ENCODE measurements around the gene MAF. TPM values are rescaled to one million over a fixed set of nuclear protein-coding genes. Genes with fewer than 3 reads are reported as not detected.

Gene MAF
- total RNA-seq, 4 donors from 2014 or later: 45.3 to 55.7 (median 46.8) TPM

GRCh38 chr16:79639576-79640311 is 39.2 kb upstream of the MAF start:
- no peak for TF ChIP-seq CTCF (IDR thresholded peaks at IDR 0.05; ENCODE audit: low read depth)

GRCh38 chr16:79638386-79638785 is 37.8 kb upstream of the MAF start:
- no peak for TF ChIP-seq CTCF (IDR thresholded peaks at IDR 0.05; ENCODE audit: low read depth)

GRCh38 chr16:79635488-79635887 is 35.0 kb upstream of the MAF start:
- TF ChIP-seq CTCF (IDR thresholded peaks at IDR 0.05; ENCODE audit: low read depth): no peak

- TF ChIP-seq CTCF (IDR thresholded peaks at IDR 0.05; ENCODE audit: low read depth): no peak
These were observed 33.8 kb upstream of the MAF start for GRCh38 chr16:79634298-79634697.

GRCh38 chr16:79632289-79632688 is 31.8 kb upstream of the MAF start:
- no peak for TF ChIP-seq CTCF (IDR thresholded peaks at IDR 0.05; ENCODE audit: low read depth)

GRCh38 chr16:79628988-79629387 is 28.5 kb upstream of the MAF start:
- no peak for TF ChIP-seq CTCF (IDR thresholded peaks at IDR 0.05; ENCODE audit: low read depth)

GRCh38 chr16:79628501-79628975 is 28.0 kb upstream of the MAF start:
- no peak for TF ChIP-seq CTCF (IDR thresholded peaks at IDR 0.05; ENCODE audit: low read depth)
